Skeletal muscle cell (primary cell): ENCODE measurements around the gene SLC34A1.
"Not testable (repeated sequence)": the region's sequence is repeated elsewhere in the genome, so short reads cannot be mapped to it uniquely, and the experiment has no call there.

ENCODE experiments used
- DNase-seq: peaks from one replicate; pipeline ENCODE4 v3.0.0-alpha.2; 2010; ENCODE audit warnings: low read depth
- H3K4me3 ChIP-seq: 2 replicates; pipeline ENCODE4 v1.5.1; 2011; ENCODE audit warnings: low read depth, mild to moderate bottlenecking, control low read depth, low read length, moderate library complexity

Gene SLC34A1

GRCh38 chr5:177384134-177384533 is at the start of gene SLC34A1:
SLC34A1 (plus strand) TSS chr5:177384434; CDS start chr5:177385742, 1,308 bp downstream.
- H3K4me3 ChIP-seq, result no peak within 1 kb of the TSS
- DNase-seq, result no peak

- H3K4me3 ChIP-seq, result no peak overlapping the region
- DNase-seq, result no peak
Measured at GRCh38 chr5:177334781-177335700, 49.2 kb upstream of the SLC34A1 start.

- H3K4me3 ChIP-seq, result no peak overlapping the region
- no peak for DNase-seq
Measured at GRCh38 chr5:177335701-177336065, 48.6 kb upstream of the SLC34A1 start.

GRCh38 chr5:177336112-177336511 is 48.1 kb upstream of the SLC34A1 start:
- DNase-seq, result no peak
- H3K4me3 ChIP-seq, result no peak overlapping the region

GRCh38 chr5:177336603-177337494 is 47.4 kb upstream of the SLC34A1 start:
- no peak overlapping the region for H3K4me3 ChIP-seq
- no peak for DNase-seq

GRCh38 chr5:177338251-177339106 is 45.8 kb upstream of the SLC34A1 start:
- H3K4me3 ChIP-seq, result no peak overlapping the region
- DNase-seq, result no peak

GRCh38 chr5:177339107-177339638 is 45.1 kb upstream of the SLC34A1 start:
- no peak overlapping the region for H3K4me3 ChIP-seq
- no peak for DNase-seq

- H3K4me3 ChIP-seq, DNase-seq: not testable (repeated sequence)
Measured at GRCh38 chr5:177343000-177343399, 41.2 kb upstream of the SLC34A1 start.

- DNase-seq, result no peak
- no peak overlapping the region for H3K4me3 ChIP-seq
Measured at GRCh38 chr5:177343777-177344176, 40.5 kb upstream of the SLC34A1 start.

- DNase-seq, result no peak
- H3K4me3 ChIP-seq, result no peak overlapping the region
Measured at GRCh38 chr5:177344891-177345290, 39.3 kb upstream of the SLC34A1 start.

GRCh38 chr5:177346820-177347219 is 37.4 kb upstream of the SLC34A1 start:
- DNase-seq, result no peak

GRCh38 chr5:177347699-177348098 is 36.5 kb upstream of the SLC34A1 start:
- DNase-seq, result no peak
- H3K4me3 ChIP-seq, result no peak overlapping the region

More at GRCh38 chr5:177346820-177347219, 37.4 kb upstream of the SLC34A1 start:
- H3K4me3 ChIP-seq, result no peak overlapping the region

GRCh38 chr5:177349362-177349647 is 34.9 kb upstream of the SLC34A1 start:
- no peak for DNase-seq
- no peak overlapping the region for H3K4me3 ChIP-seq

- no peak overlapping the region for H3K4me3 ChIP-seq
- DNase-seq, result no peak
Measured at GRCh38 chr5:177349762-177350161, 34.5 kb upstream of the SLC34A1 start.

GRCh38 chr5:177350776-177351391 is 33.4 kb upstream of the SLC34A1 start:
- H3K4me3 ChIP-seq, result peak overlapping the region; percentile 100
- no peak for DNase-seq

- H3K4me3 ChIP-seq, result peak within 1 kb of the TSS; percentile 100
- DNase-seq, result peak; percentile 90
Measured at GRCh38 chr5:177351392-177352329, 32.6 kb upstream of the SLC34A1 start, which contains the start of gene LMAN2. LMAN2 (minus strand) TSS chr5:177351668; CDS start chr5:177351647, 21 bp downstream.

- DNase-seq, result no peak
- no peak overlapping the region for H3K4me3 ChIP-seq
Measured at GRCh38 chr5:177353093-177353492, 31.1 kb upstream of the SLC34A1 start.

GRCh38 chr5:177354256-177354655 is 30.0 kb upstream of the SLC34A1 start:
- no peak overlapping the region for H3K4me3 ChIP-seq
- no peak for DNase-seq
